ENCODE measurements around the gene ST6GAL1. TPM values are rescaled to one million over a fixed set of nuclear protein-coding genes. Genes with fewer than 3 reads are reported as not detected.

The ST6GAL1 gene
- total RNA-seq, 1 experiment from 2014 or later: 25.6 TPM

DNA sequence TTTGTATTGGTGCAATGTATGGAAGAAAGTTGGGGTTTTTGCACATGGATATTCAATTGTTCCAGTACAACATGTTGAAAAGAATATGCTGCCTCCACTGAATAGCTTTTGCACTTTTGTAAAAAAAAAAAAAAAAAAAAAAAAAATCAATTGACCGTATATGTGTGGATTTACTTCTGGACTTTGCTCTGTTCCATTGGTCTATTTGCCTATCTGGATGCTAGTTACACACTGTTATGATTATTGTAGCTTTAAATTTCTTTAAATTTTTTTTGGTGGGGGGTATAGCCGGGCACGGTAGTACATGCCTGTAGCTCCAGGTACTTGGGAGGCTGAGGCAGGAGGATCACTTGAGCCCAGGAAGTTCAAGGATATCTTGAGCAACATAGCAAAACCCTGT, 156.5 kb downstream of the ST6GAL1 start:
- H3K4me2 ChIP-seq: no peak overlapping the region
- intact Hi-C loops (cut with micrococcal nuclease; ENCODE audit: unreplicated experiment): no loop called here
- BruUV-seq (replicated peaks): no TSS peak
- peaks cover 4% of the 10 kb centered on the region; the same call in 1 of the 2 replicates for H3K9me2 ChIP-seq (ENCODE audit: insufficient read depth)
- H3K27me3 ChIP-seq (ENCODE audit: insufficient read depth, low read depth): no peaks in the 10 kb centered on the region
- no peaks in the 10 kb centered on the region for H3K36me3 ChIP-seq (ENCODE audit: low read depth)
- DNase-seq: no peak
- H3K27ac ChIP-seq: no peak overlapping the region
- ChIA-PET POLR2A (ENCODE audit: unreplicated experiment) (no interaction called here), CTCF (no interaction called here)
- no peaks in the 10 kb centered on the region for H3K4me1 ChIP-seq (replicated peaks; ENCODE audit: insufficient read depth)
- H2AFZ ChIP-seq: no peak overlapping the region
- peaks cover 11% of the 10 kb centered on the region for H3K9me3 ChIP-seq (ENCODE audit: insufficient read depth, low read depth)
- H4K20me1 ChIP-seq (ENCODE audit: insufficient read depth): no peaks in the 10 kb centered on the region
- no peak for TF ChIP-seq CTCF (conservative IDR thresholded peaks at IDR 0.05)
- TF ChIP-seq EZH2 (IDR thresholded peaks at IDR 0.05; ENCODE audit: low read depth): no peak
- H3F3A ChIP-seq (ENCODE audit: insufficient read depth, low read depth): no peaks in the 10 kb centered on the region
- no peaks in the 10 kb centered on the region for H3K79me2 ChIP-seq (ENCODE audit: low read depth)
- H3K4me3 ChIP-seq: no peak overlapping the region

- Histone ChIP-seq H3K9me2 (ENCODE audit: insufficient read depth) (peaks cover 4% of the 10 kb centered on the region; the same call in 1 of the 2 replicates), H3K79me2 (ENCODE audit: low read depth) (no peaks in the 10 kb centered on the region), H3K4me1 (replicated peaks; ENCODE audit: insufficient read depth) (no peaks in the 10 kb centered on the region), H3F3A (ENCODE audit: insufficient read depth, low read depth) (no peaks in the 10 kb centered on the region), H3K4me3 (no peak overlapping the region), H3K9me3 (ENCODE audit: insufficient read depth, low read depth) (peaks cover 11% of the 10 kb centered on the region), H2AFZ (no peak overlapping the region), H3K27ac (no peak overlapping the region), H3K36me3 (ENCODE audit: low read depth) (no peaks in the 10 kb centered on the region), H4K20me1 (ENCODE audit: insufficient read depth) (no peaks in the 10 kb centered on the region), H3K4me2 (no peak overlapping the region), H3K27me3 (ENCODE audit: insufficient read depth, low read depth) (no peaks in the 10 kb centered on the region)
- no peak for DNase-seq
- no TSS peak for BruUV-seq (replicated peaks)
- intact Hi-C loops (cut with micrococcal nuclease; ENCODE audit: unreplicated experiment): no loop called here
- POLR2A ChIA-PET (ENCODE audit: unreplicated experiment): no interaction called here
- CTCF ChIA-PET: no interaction called here
- no peak for TF ChIP-seq CTCF (conservative IDR thresholded peaks at IDR 0.05)
- TF ChIP-seq EZH2 (IDR thresholded peaks at IDR 0.05; ENCODE audit: low read depth): no peak
Observed at GRCh38 chr3:187088701-187089100, 158.4 kb downstream of the ST6GAL1 start.

- Histone ChIP-seq H3K4me2 (no peak overlapping the region), H3K27me3 (ENCODE audit: insufficient read depth, low read depth) (no peaks in the 10 kb centered on the region), H3K4me1 (replicated peaks; ENCODE audit: insufficient read depth) (no peaks in the 10 kb centered on the region), H3K36me3 (ENCODE audit: low read depth) (no peaks in the 10 kb centered on the region), H3K79me2 (ENCODE audit: low read depth) (no peaks in the 10 kb centered on the region), H3K9me3 (ENCODE audit: insufficient read depth, low read depth) (peaks cover 16% of the 10 kb centered on the region), H3K27ac (no peak overlapping the region), H3K4me3 (no peak overlapping the region), H3K9me2 (ENCODE audit: insufficient read depth) (peaks cover 4% of the 10 kb centered on the region; the same call in 1 of the 2 replicates), H3F3A (ENCODE audit: insufficient read depth, low read depth) (no peaks in the 10 kb centered on the region; the same call in 1 of the 2 replicates), H2AFZ (no peak overlapping the region), H4K20me1 (ENCODE audit: insufficient read depth) (no peaks in the 10 kb centered on the region)
- no peak for DNase-seq
- POLR2A ChIA-PET (ENCODE audit: unreplicated experiment): no interaction called here
- intact Hi-C loops (cut with micrococcal nuclease; ENCODE audit: unreplicated experiment): no loop called here
- CTCF ChIA-PET: interaction anchor here (0.6 kb wide), 1 partner anchor 91 kb away, joined by 3 read pairs; no protein-coding TSS in a partner anchor
- no TSS peak for BruUV-seq (replicated peaks)
- TF ChIP-seq CTCF (conservative IDR thresholded peaks at IDR 0.05) (no peak), EZH2 (IDR thresholded peaks at IDR 0.05; ENCODE audit: low read depth) (no peak)
Observed at GRCh38 chr3:187093320-187093719, 163.0 kb downstream of the ST6GAL1 start.

Measured in PC-9 (cell line).